Measurements from ENCODE around the gene TTC32. TPM values are rescaled to one million over a fixed set of nuclear protein-coding genes. Genes with fewer than 3 reads are reported as not detected.

Gene TTC32
- total RNA-seq, 1 experiment from 2014 or later: 12.7 TPM

DNA sequence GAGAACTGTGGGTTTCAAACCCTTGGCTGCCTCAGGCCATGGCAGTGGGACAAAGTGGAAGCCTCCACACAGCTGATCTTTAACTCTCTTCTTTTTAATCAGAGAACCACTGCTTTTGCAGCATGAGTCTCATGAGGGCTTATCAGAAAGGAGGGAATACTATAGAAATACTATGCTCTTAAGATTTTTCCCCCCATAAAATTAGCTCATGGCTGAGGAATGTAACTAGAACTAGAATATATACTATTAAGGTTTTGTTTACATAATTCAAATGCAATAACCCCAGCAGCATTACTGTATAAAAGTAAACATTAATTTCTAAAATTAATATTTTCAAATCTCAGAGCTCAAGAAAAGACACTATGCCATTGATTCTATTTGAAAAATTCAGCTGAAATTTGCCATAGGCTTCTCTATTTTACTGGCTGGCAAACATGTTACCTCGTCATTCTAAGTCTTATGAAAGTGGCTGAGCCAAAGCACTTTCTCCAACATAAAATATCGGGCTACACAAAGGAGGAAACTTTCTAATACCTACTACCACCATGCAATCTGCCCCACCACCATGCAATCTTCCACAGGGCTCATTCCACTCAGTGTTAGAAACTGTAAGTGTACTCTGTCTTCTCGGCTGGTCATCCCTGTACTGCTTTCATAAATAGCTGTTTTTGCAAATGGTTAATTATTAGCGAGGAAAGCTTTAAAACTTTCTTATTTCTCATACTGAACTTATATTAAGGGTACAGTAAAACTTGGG, 45.6 kb upstream of the TTC32 start:
- BruUV-seq (replicated peaks): no TSS peak
- no peak for ATAC-seq
- Histone ChIP-seq H3K27ac (ENCODE audit: low read length) (no peak overlapping the region), H3K4me3 (ENCODE audit: low read depth in 2 of 2, low read length in 2 of 2) (no peak overlapping the region), H3K36me3 (ENCODE audit: control insufficient read depth, insufficient read depth, low read length) (peaks cover 10% of the 10 kb centered on the region; the same call in 1 of the 2 replicates), H3K9me3 (ENCODE audit: control insufficient read depth, insufficient read depth, low read depth, low read length) (no peaks in the 10 kb centered on the region), H3K4me1 (ENCODE audit: control insufficient read depth, insufficient read depth, low read length) (peaks cover 9% of the 10 kb centered on the region; the same call in 1 of the 2 replicates), H3K27me3 (ENCODE audit: control insufficient read depth, insufficient read depth, low read length) (no peaks in the 10 kb centered on the region)
- ChIA-PET CTCF (interaction anchor here (0.6 kb wide), 1 partner anchor 278 kb away, joined by 4 read pairs; no protein-coding TSS in a partner anchor), POLR2A (no interaction called here)
- DNase-seq (ENCODE audit: low read depth, low spot score): no peak
- TF ChIP-seq TCF7L2 (IDR thresholded peaks at IDR 0.05; ENCODE audit: low read depth, low read length) (no peak), POLR2AphosphoS5 (IDR thresholded peaks at IDR 0.05; ENCODE audit: low read depth, low read length) (no peak), SIN3A (IDR thresholded peaks at IDR 0.05; ENCODE audit: borderline replicate concordance, insufficient read depth, low read depth, low read length) (no peak)
- TF ChIP-seq, protein P1, sequence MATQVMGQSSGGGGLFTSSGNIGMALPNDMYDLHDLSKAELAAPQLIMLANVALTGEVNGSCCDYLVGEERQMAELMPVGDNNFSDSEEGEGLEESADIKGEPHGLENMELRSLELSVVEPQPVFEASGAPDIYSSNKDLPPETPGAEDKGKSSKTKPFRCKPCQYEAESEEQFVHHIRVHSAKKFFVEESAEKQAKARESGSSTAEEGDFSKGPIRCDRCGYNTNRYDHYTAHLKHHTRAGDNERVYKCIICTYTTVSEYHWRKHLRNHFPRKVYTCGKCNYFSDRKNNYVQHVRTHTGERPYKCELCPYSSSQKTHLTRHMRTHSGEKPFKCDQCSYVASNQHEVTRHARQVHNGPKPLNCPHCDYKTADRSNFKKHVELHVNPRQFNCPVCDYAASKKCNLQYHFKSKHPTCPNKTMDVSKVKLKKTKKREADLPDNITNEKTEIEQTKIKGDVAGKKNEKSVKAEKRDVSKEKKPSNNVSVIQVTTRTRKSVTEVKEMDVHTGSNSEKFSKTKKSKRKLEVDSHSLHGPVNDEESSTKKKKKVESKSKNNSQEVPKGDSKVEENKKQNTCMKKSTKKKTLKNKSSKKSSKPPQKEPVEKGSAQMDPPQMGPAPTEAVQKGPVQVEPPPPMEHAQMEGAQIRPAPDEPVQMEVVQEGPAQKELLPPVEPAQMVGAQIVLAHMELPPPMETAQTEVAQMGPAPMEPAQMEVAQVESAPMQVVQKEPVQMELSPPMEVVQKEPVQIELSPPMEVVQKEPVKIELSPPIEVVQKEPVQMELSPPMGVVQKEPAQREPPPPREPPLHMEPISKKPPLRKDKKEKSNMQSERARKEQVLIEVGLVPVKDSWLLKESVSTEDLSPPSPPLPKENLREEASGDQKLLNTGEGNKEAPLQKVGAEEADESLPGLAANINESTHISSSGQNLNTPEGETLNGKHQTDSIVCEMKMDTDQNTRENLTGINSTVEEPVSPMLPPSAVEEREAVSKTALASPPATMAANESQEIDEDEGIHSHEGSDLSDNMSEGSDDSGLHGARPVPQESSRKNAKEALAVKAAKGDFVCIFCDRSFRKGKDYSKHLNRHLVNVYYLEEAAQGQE (IDR thresholded peaks at IDR 0.05; ENCODE audit: insufficient read depth in 1 of 2, low read depth in 2 of 2, low read length in 1 of 2): no peak
- TF ChIP-seq, protein P2, sequence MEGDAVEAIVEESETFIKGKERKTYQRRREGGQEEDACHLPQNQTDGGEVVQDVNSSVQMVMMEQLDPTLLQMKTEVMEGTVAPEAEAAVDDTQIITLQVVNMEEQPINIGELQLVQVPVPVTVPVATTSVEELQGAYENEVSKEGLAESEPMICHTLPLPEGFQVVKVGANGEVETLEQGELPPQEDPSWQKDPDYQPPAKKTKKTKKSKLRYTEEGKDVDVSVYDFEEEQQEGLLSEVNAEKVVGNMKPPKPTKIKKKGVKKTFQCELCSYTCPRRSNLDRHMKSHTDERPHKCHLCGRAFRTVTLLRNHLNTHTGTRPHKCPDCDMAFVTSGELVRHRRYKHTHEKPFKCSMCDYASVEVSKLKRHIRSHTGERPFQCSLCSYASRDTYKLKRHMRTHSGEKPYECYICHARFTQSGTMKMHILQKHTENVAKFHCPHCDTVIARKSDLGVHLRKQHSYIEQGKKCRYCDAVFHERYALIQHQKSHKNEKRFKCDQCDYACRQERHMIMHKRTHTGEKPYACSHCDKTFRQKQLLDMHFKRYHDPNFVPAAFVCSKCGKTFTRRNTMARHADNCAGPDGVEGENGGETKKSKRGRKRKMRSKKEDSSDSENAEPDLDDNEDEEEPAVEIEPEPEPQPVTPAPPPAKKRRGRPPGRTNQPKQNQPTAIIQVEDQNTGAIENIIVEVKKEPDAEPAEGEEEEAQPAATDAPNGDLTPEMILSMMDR (IDR thresholded peaks at IDR 0.05): no peak
- intact Hi-C loops (cut with micrococcal nuclease; ENCODE audit: unreplicated experiment) (no loop called here), in situ Hi-C loops (cut with HindIII; ENCODE audit: low pct_unique_long_range_greater_than_20kb, low sequenced_read_pairs) (no loop called here)

DNA sequence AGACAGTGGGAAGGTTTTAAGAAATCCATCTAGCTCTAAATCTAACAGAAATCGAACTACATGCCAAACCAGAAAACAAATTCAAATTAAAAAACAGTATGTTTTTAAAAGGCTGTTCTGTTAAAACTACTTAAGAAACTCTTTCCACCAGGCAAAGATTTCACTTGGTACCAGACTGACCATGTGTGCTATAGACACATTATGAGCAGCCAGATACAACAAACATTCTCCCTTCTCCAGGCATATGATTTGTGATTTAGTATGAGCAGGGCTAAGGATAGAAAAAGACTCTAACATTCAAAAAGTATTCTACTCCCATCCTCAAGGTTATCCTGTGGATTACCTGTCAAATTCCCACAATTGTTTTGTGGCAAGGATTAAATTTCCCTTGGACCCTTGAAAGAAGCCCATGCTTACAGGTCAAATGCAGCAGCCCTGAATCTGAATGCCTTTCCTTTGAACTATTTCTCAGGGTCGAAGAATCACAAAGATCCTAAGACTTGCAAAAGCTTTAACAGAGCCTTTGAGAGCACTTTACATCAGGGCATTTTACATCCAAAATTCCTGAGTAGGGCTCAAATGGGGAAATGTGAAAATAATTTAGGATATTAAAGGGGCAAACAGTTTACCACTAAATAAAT, 42.5 kb upstream of the TTC32 start:
- TF ChIP-seq POLR2AphosphoS5 (IDR thresholded peaks at IDR 0.05; ENCODE audit: low read depth, low read length): no peak
- no peak for TF ChIP-seq SIN3A (IDR thresholded peaks at IDR 0.05; ENCODE audit: borderline replicate concordance, insufficient read depth, low read depth, low read length)
- TF ChIP-seq, protein P2 (IDR thresholded peaks at IDR 0.05): no peak
- TF ChIP-seq, protein P1 (IDR thresholded peaks at IDR 0.05; ENCODE audit: insufficient read depth in 1 of 2, low read depth in 2 of 2, low read length in 1 of 2): no peak
- no peak for TF ChIP-seq TCF7L2 (IDR thresholded peaks at IDR 0.05; ENCODE audit: low read depth, low read length)
- ChIA-PET CTCF (no interaction called here), POLR2A (interaction anchor here (0.7 kb wide), 1 partner anchor 800 kb away, joined by 6 read pairs; no protein-coding TSS in a partner anchor)
- Histone ChIP-seq H3K27me3 (ENCODE audit: control insufficient read depth, insufficient read depth, low read length) (no peaks in the 10 kb centered on the region), H3K36me3 (ENCODE audit: control insufficient read depth, insufficient read depth, low read length) (peaks cover 11% of the 10 kb centered on the region; the same call in 1 of the 2 replicates), H3K4me1 (ENCODE audit: control insufficient read depth, insufficient read depth, low read length) (peaks cover 9% of the 10 kb centered on the region; the same call in 1 of the 2 replicates), H3K9me3 (ENCODE audit: control insufficient read depth, insufficient read depth, low read depth, low read length) (no peaks in the 10 kb centered on the region), H3K27ac (ENCODE audit: low read length) (peak overlapping the region; percentile 31; the same call in 1 of the 2 replicates), H3K4me3 (ENCODE audit: low read depth in 2 of 2, low read length in 2 of 2) (no peak overlapping the region)
- in situ Hi-C loops (cut with HindIII; ENCODE audit: low pct_unique_long_range_greater_than_20kb, low sequenced_read_pairs): no loop called here
- intact Hi-C loops (cut with micrococcal nuclease; ENCODE audit: unreplicated experiment): no loop called here
- no peak for ATAC-seq
- DNase-seq (ENCODE audit: low read depth, low spot score): no peak
- BruUV-seq (replicated peaks): no TSS peak
